A549 (cell line): Measurements from ENCODE around the gene LAMA3.

Experiments used
- BCL3 ChIP-seq: fragments of >200 bp; sonication (Bioruptor Twin); formaldehyde crosslinking; IDR thresholded peaks from 3 replicates; pipeline ENCODE4 v1.6.1; 2016
- BHLHE40 ChIP-seq: IDR thresholded peaks from 2 replicates; pipeline ENCODE4 v1.6.1; 2012; ENCODE audit warnings: low read depth, low read length, inconsistent platforms
- CHD4 ChIP-seq: fragments of 200-600 bp; sonication (generic); IDR thresholded peaks from 2 replicates; pipeline ENCODE4 v1.6.1; 2016; ENCODE audit warnings: antibody characterized with exemption, mild to moderate bottlenecking, borderline replicate concordance
- CTCF ChIP-seq: fragments of >200 bp; sonication (Bioruptor Twin); formaldehyde crosslinking; IDR thresholded peaks from 3 replicates; pipeline ENCODE4 v1.5.1; 2016
- E2F6 ChIP-seq: IDR thresholded peaks from 2 replicates; pipeline ENCODE4 v1.6.1; 2012; ENCODE audit warnings: low read depth, borderline replicate concordance
- EP300 ChIP-seq, 2 experiments: fragments of >200 bp; sonication (Bioruptor Twin); formaldehyde crosslinking; IDR thresholded peaks; 2 replicates in 1 of 2; 3 replicates in 1 of 2; pipeline ENCODE4 v1.6.1; 2016 to 2017
- MAZ ChIP-seq: fragments of 150-350 bp; IDR thresholded peaks from 2 replicates; pipeline ENCODE4 v1.6.1; 2014; ENCODE audit warnings: antibody characterized with exemption, low read depth, low read length, borderline replicate concordance
- POLR2A ChIP-seq: IDR thresholded peaks from 2 replicates; pipeline ENCODE4 v1.6.1; 2012; ENCODE audit warnings: mild to moderate bottlenecking, low read length
- RAD21 ChIP-seq, 2 experiments: fragments of >200 bp in 1 of 2; sonication (Bioruptor Twin) in 1 of 2; formaldehyde crosslinking in 1 of 2; IDR thresholded peaks in 1 of 2; conservative IDR thresholded peaks in 1 of 2; 2 replicates in 1 of 2; 3 replicates in 1 of 2; pipeline ENCODE4 v1.6.1; 2012 to 2018; ENCODE audit warnings: inconsistent platforms in 1 of 2
- RCOR1 ChIP-seq: fragments of 150-350 bp; IDR thresholded peaks from 2 replicates; pipeline ENCODE4 v1.6.1; 2014; ENCODE audit warnings: antibody characterized with exemption, low read length, low read depth
- RNF2 ChIP-seq: fragments of 200-600 bp; sonication (generic); IDR thresholded peaks from 2 replicates; pipeline ENCODE4 v1.6.1; 2016; ENCODE audit warnings: low read depth, mild to moderate bottlenecking, antibody characterized with exemption, moderate library complexity, borderline replicate concordance
- SMC3 ChIP-seq: fragments of >200 bp; sonication (Bioruptor Twin); formaldehyde crosslinking; IDR thresholded peaks from 3 replicates; pipeline ENCODE4 v1.6.1; 2018; ENCODE audit warnings: inconsistent platforms
- USF2 ChIP-seq: fragments of 450-650 bp; IDR thresholded peaks from 2 replicates; pipeline ENCODE4 v1.6.1; 2014; ENCODE audit warnings: antibody characterized with exemption

- no peak for TF ChIP-seq BHLHE40
- TF ChIP-seq CHD4 = no peak
- TF ChIP-seq CTCF = no peak
- no peak for TF ChIP-seq RCOR1
- no peak for TF ChIP-seq MAZ
- no peak for TF ChIP-seq SMC3
- no peak for TF ChIP-seq BCL3
- TF ChIP-seq POLR2A = no peak
- TF ChIP-seq RNF2 = no peak
- no peak for TF ChIP-seq RAD21 (conservative IDR thresholded peaks at IDR 0.05 in 1 of 2, IDR thresholded peaks at IDR 0.05 in 1 of 2)
- no peak for TF ChIP-seq USF2
- TF ChIP-seq E2F6 = no peak
- no peak for TF ChIP-seq EP300 (IDR thresholded peaks at IDR 0.05)
Measured at GRCh38 chr18:23810396-23810795, 121.1 kb downstream of the LAMA3 start.
